GM18520 (cell line): ENCODE data around the gene PEAK1.
"Not testable (repeated sequence)": the region's sequence is repeated elsewhere in the genome, so short reads cannot be mapped to it uniquely, and the experiment has no call there.

ENCODE experiments used
- ATAC-seq: cut with Tn5 transposase; IDR thresholded peaks from one replicate; pipeline ENCODE4 v1.9.1; 2021; ENCODE audit not compliant: unreplicated experiment

PEAK1 gene

GRCh38 chr15:77181305-77182074 lies 238.4 kb downstream of the PEAK1 start:
- ATAC-seq, result peak; percentile 37

DNA sequence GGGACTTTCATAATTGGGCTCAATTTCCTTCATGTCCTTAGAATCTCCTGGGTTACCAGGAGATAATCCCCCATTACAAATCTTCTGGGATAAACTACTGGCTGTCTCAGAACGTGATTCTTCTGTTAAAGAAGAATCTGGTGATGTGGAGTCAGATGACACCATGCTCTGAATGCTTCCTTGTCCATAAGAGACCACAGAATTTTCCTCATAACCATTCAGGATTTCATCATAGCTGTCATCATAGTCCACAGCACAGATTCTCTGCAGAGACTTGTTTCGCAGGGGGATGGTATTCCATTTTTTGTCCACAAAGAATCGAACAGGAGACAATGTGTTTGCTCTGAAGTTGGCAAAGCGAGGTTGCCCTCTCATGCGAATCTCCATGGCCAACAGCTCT lies 239.1 kb downstream of the PEAK1 start:
- ATAC-seq, result no peak

GRCh38 chr15:77180270-77180669 lies 239.6 kb downstream of the PEAK1 start:
- no peak for ATAC-seq

- no peak for ATAC-seq
Observed at GRCh38 chr15:77179541-77179998, 240.3 kb downstream of the PEAK1 start.

DNA sequence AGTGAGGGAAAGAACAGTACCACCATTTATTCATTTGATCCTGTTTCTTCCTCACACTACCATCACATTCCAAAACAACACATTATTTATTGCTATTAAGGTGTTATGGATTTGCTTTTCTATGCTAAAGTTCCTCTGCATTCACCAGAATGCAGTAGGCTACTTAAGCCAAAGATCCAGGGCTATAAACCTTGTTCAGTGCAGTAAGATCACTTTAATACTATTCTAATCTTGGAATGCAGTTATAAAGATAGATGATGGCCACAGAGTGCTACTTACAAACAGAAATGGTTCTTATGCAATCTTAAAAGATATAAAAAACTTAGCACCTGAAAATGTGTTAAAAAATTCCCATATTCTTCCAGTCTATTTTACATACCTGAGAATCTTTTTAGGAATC lies 241.5 kb downstream of the PEAK1 start:
- no peak for ATAC-seq

GRCh38 chr15:77176148-77176547 lies 243.8 kb downstream of the PEAK1 start:
- ATAC-seq, result not testable (repeated sequence)

GRCh38 chr15:77173487-77173886 lies 246.4 kb downstream of the PEAK1 start:
- no peak for ATAC-seq

GRCh38 chr15:77171221-77171967 lies 248.5 kb downstream of the PEAK1 start:
- ATAC-seq, result no peak

DNA sequence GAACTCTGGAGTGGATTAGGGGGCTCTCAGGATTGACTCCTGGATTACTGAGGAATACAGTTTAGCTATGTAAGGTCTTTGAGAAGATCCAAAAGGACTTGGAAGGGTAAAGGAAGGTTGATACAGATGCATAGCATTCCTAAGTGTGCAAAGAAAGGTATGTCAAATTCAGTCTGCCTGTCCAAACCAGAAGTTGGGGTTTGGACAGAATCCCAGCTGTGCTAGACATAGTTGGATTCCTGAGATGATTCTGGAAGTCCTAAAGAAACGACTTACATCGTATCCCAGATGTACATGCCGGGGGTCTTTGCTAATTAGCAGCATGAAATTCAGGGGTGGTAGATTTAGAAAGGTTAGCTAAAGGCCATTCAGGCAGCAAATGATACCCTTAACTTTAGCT lies 251.3 kb downstream of the PEAK1 start:
- ATAC-seq, result no peak

GRCh38 chr15:77168141-77168540 lies 251.8 kb downstream of the PEAK1 start:
- ATAC-seq, result no peak

- ATAC-seq, result no peak
Observed at GRCh38 chr15:77167406-77167805, 252.5 kb downstream of the PEAK1 start.

- ATAC-seq, result no peak
Observed at GRCh38 chr15:77163781-77164384, 256.0 kb downstream of the PEAK1 start.

DNA sequence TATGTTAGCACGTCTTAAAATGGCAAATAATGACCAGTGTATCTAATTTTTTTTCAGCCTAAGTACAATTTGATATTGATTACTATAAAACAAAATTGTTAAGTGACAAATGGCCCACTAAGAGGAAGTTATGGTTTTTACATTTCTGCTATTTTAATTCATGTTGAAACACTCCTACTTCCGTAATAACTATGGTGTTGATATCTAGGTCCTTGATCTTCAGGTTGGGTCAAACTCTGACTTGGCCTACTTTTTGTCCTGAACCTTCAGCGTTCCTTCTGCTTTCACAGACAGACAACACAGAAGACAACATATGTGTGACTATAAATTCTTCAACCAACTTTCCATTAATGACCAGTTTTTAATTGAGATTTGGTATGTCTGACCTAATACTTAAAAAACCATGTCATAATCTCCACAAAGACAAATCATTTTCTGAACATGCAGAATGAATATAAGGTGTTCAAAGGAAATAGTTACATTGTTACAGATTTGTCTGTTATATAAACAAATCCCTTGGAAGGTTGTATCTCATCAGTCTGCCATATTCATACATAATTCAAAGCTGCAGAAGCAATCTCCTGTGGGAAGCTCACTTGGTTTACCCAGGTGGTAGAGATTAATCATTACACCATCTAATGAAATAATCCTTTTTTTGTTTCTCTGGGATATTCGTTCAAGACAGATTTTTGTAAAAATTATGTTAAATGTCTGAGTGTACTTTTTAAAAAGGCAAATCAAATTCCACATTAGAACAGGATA lies 256.9 kb downstream of the PEAK1 start:
- ATAC-seq, result no peak

DNA sequence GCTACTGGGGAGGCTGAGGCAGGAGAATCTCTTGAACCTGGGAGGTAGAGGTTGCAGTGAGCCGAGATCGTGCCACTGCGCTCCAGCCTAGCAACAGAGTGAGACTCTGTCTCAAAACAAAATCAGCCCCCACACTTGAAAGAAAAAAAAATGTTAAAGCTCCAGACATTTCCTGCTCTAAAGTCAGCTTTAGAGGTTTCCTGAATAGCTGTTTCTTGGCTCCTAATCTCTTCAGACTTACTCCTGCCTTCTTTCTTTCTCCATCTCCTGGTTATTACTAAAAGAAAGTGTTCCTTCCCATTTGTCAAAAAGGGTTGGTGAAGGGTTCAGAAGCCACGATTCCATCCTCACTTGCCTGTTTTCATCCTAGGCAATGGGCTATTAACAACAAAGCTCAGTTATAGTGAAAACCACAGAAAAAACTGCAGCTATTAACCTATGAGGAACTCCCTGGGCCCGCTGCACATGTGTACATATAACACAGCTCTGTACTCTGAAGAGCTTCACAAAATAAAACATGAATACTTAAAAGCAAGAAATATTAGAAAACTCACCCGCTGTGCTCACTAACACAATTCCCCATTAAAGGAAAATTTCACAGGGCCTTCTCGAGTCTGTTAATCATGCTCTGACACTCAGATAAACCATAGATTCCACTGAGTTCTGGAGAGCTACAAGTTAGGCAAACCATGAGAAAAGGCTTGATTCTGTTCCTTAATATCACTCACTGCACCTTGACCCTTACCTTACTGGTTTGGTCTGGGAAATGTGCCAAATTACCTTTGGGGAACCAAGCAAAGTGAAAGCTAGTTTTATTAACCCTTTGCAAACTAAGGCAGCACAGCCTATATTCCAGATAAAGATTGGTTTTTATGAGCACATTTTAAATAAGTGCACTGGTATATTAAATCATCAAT lies 259.1 kb downstream of the PEAK1 start:
- ATAC-seq, result no peak

GRCh38 chr15:77156000-77156399 lies 263.9 kb downstream of the PEAK1 start:
- not testable (repeated sequence) for ATAC-seq

DNA sequence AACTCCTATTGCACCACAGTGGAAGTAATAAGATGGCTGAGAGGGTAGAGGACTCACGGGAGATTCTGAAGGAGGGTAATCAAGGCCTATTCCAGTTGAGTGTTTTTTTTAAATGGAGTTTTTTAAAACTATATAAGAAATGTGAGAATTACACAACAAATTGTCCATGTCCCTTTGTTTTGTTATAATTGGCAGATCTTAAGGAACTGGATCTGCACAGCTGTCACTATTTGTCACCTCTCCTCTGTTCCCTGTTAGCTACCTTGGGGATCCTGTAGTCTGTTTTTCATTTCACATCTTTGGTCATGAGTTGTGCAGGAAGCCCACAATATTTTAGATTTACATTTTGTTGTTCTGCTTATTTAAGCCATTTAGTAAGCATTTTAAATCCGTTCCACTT lies 271.7 kb downstream of the PEAK1 start:
- no peak for ATAC-seq

GRCh38 chr15:77145370-77145769 lies 274.5 kb downstream of the PEAK1 start:
- ATAC-seq, result no peak

DNA sequence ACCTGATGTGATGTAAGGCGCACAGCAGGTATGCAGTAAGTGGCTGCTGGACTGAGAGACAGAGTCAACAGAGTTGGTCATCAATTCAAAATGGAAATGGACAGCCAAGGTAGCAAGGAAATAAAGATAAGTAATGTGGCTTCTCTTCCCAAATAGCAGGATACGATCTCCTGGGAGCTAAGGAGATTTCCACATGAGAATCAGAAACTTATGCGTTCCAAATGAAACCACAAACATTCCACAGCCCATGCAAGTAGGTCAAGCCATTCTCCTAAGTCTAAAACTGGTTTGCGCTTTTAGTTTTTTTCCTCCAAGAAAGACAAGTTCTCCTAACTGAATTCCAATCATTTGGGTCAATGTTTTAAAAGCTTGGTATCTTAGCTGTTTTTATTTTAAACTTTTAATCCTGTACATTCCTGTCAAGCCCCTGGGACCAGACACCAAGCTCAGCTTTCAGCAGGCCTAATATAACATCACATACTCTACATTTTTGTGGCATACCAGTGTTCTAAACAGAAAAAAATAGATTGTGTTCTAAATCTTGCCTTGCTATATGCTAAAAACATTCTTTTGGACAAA lies 275.3 kb downstream of the PEAK1 start:
- ATAC-seq, result no peak

GRCh38 chr15:77144026-77144425 lies 275.9 kb downstream of the PEAK1 start:
- ATAC-seq, result no peak

- ATAC-seq, result no peak
Observed at GRCh38 chr15:77143616-77144015, 276.3 kb downstream of the PEAK1 start.
